ENCODE data around the gene EXO1. TPM values are rescaled to one million over a fixed set of nuclear protein-coding genes. Genes with fewer than 3 reads are reported as not detected.

The EXO1 gene
- total RNA-seq, 2 experiments from 2014 or later: 46.3 to 51.6 TPM

GRCh38 chr1:241924080-241924808, 76.2 kb downstream of the EXO1 start:
- CTCF ChIA-PET: no interaction called here
- Mint-ChIP-seq H3K27me3 (no peaks in the 10 kb centered on the region), H3K36me3 (no peaks in the 10 kb centered on the region), H3K9me3 (ENCODE audit: low read depth) (no peaks in the 10 kb centered on the region), H3K4me3 (no peak overlapping the region), H3K27ac (no peak overlapping the region), H3K4me1 (no peaks in the 10 kb centered on the region)
- DNase-seq: no peak
- ATAC-seq: no peak

- Mint-ChIP-seq H3K9me3 (ENCODE audit: low read depth) (no peaks in the 10 kb centered on the region), H3K27me3 (no peaks in the 10 kb centered on the region), H3K4me3 (no peak overlapping the region), H3K27ac (no peak overlapping the region), H3K4me1 (no peaks in the 10 kb centered on the region), H3K36me3 (no peaks in the 10 kb centered on the region)
- DNase-seq (no peak), ATAC-seq (no peak)
- CTCF ChIA-PET: no interaction called here
Measured at GRCh38 chr1:241926141-241926540, 78.1 kb downstream of the EXO1 start.

GRCh38 chr1:241927321-241927720, 79.3 kb downstream of the EXO1 start:
- DNase-seq: no peak
- H3K4me3 Mint-ChIP-seq: no peak overlapping the region
- ATAC-seq: no peak
- H3K27ac Mint-ChIP-seq: no peak overlapping the region
- H3K9me3 Mint-ChIP-seq (ENCODE audit: low read depth): no peaks in the 10 kb centered on the region
- no peaks in the 10 kb centered on the region for H3K27me3 Mint-ChIP-seq
- CTCF ChIA-PET: interaction anchor here (0.7 kb wide), 1 partner anchor 132 kb away, joined by 3 read pairs; no protein-coding TSS in a partner anchor
- no peaks in the 10 kb centered on the region for H3K36me3 Mint-ChIP-seq
- H3K4me1 Mint-ChIP-seq: no peaks in the 10 kb centered on the region

- Mint-ChIP-seq H3K4me1 (no peaks in the 10 kb centered on the region), H3K4me3 (no peak overlapping the region), H3K27ac (no peak overlapping the region), H3K9me3 (ENCODE audit: low read depth) (no peaks in the 10 kb centered on the region), H3K27me3 (peaks cover 9% of the 10 kb centered on the region), H3K36me3 (no peaks in the 10 kb centered on the region)
- no peak for ATAC-seq
- CTCF ChIA-PET: no interaction called here
- no peak for DNase-seq
Measured at GRCh38 chr1:241932845-241933244, 84.8 kb downstream of the EXO1 start.

- H3K4me1 Mint-ChIP-seq: no peaks in the 10 kb centered on the region
- no peak overlapping the region for H3K4me3 Mint-ChIP-seq
- no peaks in the 10 kb centered on the region for H3K36me3 Mint-ChIP-seq
- no peak overlapping the region for H3K27ac Mint-ChIP-seq
- DNase-seq (no peak), ATAC-seq (no peak)
- H3K9me3 Mint-ChIP-seq (ENCODE audit: low read depth): peaks cover 4% of the 10 kb centered on the region
- CTCF ChIA-PET: interaction anchor here (0.9 kb wide), 1 partner anchor 38 kb away, joined by 3 read pairs; no protein-coding TSS in a partner anchor
- H3K27me3 Mint-ChIP-seq: peaks cover 9% of the 10 kb centered on the region
Measured at GRCh38 chr1:241934201-241934848, 86.3 kb downstream of the EXO1 start.

GRCh38 chr1:241934866-241935265, 86.9 kb downstream of the EXO1 start:
- H3K36me3 Mint-ChIP-seq: no peaks in the 10 kb centered on the region
- CTCF ChIA-PET: no interaction called here
- DNase-seq: no peak
- peaks cover 4% of the 10 kb centered on the region for H3K9me3 Mint-ChIP-seq (ENCODE audit: low read depth)
- no peak overlapping the region for H3K27ac Mint-ChIP-seq
- H3K4me1 Mint-ChIP-seq: no peaks in the 10 kb centered on the region
- H3K27me3 Mint-ChIP-seq: peaks cover 12% of the 10 kb centered on the region
- H3K4me3 Mint-ChIP-seq: no peak overlapping the region
- ATAC-seq: no peak

Other genes starting within 250 kb of the EXO1 start
- 10 to 100 TPM in 1 of 2 experiments, 1 to 10 TPM in 1; 8.2 to 10.0 TPM for gene CHML, start 207.8 kb upstream of the EXO1 start, total RNA-seq
- gene OPN3, start 207.8 kb upstream of the EXO1 start, total RNA-seq: 10 to 100 TPM in 1 of 2 experiments, 1 to 10 TPM in 1; 9.7 to 11.1 TPM
- under 1 TPM; 0.12 TPM for gene WDR64, start 195.9 kb upstream of the EXO1 start, total RNA-seq
- not detected for gene BECN2, start 109.6 kb downstream of the EXO1 start, total RNA-seq
- not detected for gene MAP1LC3C, start 150.9 kb downstream of the EXO1 start, total RNA-seq

Measured in activated CD8-positive, alpha-beta memory T cell treated with anti-CD3 and anti-CD28 coated beads, Interleukin-2, amount 10 ng/mL, durations not matched to agents 7 days and 5 days (primary cell).